HG03457 (cell line): ENCODE data around the gene BBS9.

Experiments used
- ATAC-seq: cut with Tn5 transposase; IDR thresholded peaks from one replicate; pipeline ENCODE4 v1.9.1; 2021; ENCODE audit warnings: moderate number of reproducible peaks; ENCODE audit not compliant: unreplicated experiment

Gene BBS9

DNA sequence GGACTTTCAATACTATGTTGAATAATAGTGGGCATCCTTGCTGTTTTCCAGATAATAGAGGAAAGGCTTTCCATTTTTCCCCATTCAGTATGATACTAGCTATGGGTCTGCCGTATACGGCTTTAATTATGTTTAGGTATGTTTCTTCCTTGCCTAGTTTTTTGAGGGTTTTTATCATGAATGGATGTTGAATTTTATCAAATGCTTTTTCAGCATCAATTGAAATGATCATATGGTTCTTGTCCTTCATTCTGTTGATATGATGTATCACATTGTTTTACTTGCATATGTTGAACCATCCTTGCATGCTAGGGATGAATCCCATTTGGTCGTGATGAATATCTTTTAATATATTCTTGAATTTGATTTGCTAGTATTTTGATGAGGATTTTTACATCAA, 11.0 kb upstream of the BBS9 start:
- no peak for ATAC-seq

DNA sequence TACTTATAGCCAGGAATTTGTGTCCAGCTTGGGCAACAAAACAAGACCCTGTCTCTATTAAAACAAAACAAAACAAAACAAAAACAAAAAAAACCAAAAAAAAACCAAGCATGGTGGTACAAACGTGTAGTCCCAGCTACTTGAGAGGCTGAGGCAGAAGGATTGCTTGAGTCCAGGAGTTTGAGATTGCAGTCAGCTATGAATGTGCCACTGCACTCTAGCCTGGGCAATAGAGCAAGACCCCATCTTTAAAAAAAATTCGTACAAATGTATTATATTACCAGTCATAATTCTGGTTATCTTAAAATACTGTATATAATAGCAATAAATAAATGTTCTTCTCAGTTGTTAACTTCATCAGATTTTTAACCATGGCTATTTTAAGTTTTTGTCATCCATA, 2.3 kb upstream of the BBS9 start:
- no peak for ATAC-seq

DNA sequence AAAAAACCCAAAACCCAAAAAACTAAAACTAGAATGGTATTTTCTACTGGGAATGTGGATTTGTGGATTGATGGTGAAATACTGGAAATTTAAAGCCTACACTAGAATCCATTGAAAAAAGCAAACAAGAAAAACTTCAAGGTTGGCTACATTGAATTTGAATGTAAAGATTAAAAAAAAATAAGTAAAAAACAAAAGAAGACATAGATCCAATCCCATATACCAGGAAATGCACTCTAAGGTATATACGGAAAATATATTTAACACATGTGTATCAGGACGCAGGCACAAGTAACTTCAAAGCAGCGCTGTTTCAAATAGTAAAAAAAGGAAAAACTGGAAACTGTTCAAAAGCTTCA, 754 bp upstream of the BBS9 start:
- ATAC-seq, result no peak

DNA sequence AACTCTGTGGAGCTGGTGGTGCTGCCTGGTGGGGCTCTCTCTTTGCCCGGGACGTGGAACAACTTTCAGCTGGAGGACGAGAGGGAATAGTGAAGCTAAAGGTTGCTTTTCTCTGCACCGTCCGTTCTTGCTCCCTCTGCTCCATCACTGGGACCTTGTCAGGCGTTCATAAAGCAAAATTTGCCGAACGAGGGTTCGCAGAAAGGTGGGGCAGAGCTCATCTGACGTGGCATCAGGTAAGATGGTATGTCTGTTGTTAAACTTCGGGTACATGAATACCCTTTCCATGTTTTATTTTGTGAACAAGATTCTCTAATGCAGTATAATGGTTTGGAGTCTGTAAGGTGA, 416 bp downstream of the BBS9 start:
- ATAC-seq, result no peak

DNA sequence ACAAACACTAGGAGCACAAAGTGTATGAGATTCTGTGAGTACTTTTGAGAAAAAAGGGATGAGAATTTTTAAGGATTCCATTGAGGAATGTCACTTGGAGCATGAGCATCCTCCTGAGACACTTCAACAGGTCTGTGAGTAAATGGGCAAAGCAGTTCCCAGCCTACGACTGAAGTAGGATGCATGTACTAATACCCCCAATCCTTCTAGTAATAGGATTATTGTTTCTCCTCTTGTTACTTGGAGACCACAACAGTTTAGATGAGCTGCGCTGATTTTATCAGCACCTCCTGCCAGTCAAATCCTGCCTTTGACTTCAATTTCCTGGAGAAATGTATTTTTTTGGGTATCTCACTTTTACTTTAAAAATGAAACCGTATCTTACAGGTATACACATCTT, 820 bp downstream of the BBS9 start:
- ATAC-seq, result no peak

DNA sequence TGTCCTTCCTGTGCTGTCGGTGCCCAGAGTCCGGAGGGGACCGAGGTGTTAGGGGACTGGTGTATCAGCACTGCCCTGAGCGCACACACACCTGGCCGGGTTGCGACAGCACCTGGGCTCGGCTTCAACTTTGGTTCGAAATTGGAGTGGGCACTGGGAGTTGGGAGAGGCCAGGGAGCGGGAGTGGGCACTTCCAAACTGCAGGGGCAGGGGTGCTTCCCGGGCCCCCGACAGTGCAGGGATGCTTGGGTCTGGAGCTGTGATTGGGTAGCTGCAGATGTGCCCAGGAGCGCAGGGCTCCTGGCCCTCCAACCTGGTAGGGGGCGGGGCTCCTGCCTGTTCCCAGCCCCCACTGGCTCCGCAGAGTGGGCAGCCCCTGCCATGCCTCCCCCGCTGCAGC, 7.7 kb downstream of the BBS9 start:
- ATAC-seq, result no peak

DNA sequence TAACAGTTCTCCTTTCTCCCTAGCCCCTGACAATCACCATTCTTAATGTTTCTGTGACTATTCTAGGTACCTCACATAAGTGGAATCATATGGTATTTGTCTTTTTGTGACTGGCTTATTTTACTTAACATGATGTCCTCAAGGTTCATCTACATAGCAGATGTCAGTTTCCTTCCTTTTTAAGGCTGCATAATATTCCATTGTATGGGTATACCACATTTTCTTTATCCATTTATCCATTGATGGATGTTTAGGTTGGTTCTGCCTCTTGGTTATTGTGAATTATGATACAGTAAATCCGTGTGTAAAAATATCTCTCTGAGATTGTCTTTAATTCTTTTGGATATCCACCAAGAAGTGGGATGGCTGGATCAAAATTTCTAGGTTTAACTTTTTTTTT, 13.2 kb downstream of the BBS9 start:
- no peak for ATAC-seq

DNA sequence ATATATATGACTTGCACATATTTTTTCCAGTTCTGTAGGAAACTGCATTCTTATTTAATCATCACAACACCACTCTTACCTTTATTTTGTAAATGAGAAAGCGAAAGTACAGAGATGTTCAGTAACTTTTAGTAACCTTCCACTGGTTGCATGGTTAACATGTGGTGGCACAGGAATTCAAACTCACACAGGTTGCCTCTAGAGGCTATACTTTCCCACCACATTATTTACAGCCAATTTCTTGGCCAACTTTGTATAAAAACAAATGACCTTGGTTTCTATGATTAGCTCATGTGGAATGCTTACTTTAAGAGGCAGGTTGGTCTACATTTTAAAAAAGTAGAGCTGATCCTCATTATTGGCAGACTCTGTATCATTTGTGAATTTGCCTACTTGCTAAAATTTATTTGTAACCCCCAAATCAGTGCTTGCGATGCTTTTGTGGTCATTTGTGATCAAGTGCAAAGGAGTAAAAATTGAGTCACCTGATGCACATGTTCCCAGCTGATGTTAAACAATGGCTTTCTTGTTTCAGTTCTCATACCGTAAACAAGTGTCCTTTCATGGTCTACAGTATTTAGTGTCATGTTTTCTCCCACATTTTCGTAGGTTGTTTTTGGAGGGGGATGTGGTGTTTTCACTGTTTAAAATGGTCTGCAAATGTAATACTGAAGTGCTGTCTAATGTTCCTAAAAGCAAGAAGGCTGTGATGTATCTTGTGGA, 14.8 kb downstream of the BBS9 start:
- no peak for ATAC-seq

DNA sequence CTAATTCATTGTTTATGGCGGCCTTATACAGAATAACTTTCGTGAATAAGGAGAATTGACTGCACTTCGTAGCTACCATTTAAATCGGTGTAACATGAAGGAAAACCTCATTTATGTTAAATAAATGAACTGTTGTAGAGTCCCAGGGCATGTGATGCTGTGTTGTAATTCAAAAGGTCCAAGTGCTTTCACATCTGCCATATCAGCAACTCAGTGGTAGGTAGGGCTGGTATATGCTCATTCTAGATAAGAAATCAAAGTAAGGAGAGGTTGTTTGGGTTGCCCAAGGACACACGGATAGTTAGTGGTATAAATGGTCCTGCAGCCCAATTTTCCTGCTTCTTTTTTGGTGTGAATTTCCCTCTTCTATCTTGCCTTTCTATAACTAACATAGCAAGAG, 15.8 kb downstream of the BBS9 start:
- ATAC-seq, result no peak

DNA sequence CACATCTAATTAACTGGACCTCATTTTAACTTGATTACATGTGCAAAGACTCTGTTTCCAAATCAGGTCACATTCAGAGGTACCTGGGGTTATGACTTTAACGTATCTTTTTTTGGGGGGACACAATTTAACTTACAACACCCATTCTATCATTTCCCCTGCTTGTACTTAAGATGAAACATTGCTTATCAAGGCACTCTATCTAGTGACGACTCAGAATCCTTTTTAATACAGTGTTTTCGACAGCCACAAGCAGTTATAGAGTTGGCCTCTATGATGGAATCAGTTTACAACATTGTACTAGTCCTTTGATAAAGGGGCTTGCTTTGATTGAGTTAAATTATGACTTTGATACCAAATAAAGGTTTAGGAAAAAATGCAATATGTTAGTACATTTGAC, 22.7 kb downstream of the BBS9 start:
- no peak for ATAC-seq

DNA sequence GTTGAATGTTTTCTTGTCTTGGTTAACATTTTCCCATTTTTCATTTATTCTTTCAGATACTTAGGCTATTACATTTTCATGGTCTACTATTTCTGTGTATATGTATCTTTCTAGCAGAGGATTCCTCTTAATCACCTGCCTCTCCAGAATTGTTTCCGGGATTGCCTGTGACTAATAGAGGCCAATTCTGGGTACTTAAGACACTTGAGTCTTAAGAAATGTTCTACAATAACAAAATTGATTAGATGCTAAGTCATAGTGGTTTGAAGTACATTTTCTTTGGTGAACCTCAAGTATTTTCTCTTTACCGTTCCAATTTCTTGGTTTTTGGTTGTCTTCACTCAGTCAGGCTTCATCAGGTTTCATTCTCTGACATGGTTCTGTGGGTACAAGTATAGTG, 26.4 kb downstream of the BBS9 start:
- no peak for ATAC-seq

DNA sequence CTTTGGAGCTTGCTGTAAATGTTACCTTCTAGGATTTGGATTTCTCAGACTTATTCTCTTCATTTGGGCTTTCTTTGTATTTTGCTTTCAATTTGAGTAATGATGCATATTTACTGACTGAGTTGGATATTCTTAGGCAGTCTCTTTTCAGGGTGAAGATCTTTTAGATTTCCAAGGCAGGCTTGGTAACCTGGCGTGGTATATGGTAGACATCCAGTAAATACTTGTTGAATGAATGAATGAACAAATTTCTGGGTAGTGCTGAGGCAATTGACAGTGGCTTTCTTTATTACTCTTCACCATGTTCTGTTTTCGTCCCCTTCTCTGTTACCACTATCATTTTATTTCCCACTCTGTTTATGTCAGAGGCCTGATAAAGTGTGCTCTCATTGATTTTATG, 27.1 kb downstream of the BBS9 start:
- ATAC-seq, result no peak

DNA sequence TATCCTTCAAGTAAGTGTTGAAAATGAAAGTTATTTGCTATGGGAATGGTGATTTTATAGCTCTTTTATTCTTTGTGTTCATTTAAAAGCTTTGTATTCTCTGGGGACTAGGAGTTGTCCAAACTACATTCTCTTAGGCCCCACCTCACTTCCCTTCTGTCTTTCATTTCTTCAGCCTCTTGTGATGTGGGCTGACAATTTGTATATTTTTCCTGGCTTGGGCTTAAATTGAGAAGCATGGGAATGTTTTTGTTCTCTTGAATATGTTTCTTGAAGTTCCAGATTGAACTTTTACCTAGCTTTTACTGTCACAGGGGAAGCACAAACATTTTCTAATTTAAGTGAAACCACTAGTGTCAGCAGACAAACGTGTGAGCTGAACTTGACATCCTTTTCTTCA, 27.9 kb downstream of the BBS9 start:
- ATAC-seq, result no peak

DNA sequence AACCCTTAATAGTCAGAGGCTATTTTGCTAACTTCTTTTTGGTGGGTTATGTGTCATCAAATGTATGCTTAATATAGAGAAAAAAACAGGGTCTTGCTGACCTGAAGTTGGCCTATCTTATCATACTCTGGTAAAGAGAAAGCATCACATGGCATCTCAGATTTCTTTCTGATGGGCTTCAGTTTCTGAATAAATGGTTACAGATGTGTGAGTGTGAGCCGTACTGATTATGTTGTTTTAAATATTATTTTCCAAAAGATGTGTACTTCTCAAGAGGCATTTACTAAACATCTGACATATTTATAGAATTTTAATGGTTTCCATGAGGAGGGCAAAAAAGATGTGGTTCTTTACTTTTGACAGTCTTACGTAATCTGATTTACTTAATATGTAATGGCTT, 28.4 kb downstream of the BBS9 start:
- no peak for ATAC-seq

DNA sequence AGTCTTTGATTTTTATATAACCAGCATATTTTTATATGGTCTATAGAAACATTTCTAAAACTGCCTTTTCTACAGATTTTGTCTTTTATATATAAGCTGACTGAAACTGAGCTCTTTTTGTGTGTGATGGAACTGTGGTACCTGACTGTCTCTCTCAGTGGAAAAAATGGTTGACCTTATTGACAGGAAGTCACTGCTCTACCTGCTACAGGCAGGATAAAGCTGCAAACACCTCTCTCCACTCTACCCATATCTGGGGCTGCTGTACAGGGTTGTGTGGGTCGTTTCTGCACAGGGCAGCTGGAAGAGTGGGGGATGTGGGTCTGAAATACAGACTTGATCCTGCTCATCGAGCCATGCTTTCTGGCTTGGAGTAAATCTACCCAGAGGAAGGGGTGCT, 48.5 kb downstream of the BBS9 start:
- ATAC-seq, result no peak

DNA sequence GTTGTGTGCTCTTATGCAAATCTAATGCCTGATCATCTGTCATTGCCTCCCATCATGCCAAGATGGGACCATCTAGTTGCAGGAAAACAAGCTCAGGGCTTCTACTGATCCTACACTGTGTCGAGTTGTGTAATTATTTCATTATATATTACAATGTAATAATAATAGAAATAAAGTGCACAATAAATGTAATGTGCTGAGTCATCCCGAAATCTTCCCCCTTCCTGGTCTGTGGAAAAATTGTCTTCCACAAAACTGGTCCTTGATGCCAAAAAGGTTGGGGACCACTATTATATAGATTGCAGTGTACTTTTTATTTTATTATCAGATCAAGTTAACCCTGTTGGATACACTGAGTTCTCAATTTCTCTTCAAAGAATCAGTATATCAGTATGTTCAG, 50.2 kb downstream of the BBS9 start:
- ATAC-seq, result no peak

DNA sequence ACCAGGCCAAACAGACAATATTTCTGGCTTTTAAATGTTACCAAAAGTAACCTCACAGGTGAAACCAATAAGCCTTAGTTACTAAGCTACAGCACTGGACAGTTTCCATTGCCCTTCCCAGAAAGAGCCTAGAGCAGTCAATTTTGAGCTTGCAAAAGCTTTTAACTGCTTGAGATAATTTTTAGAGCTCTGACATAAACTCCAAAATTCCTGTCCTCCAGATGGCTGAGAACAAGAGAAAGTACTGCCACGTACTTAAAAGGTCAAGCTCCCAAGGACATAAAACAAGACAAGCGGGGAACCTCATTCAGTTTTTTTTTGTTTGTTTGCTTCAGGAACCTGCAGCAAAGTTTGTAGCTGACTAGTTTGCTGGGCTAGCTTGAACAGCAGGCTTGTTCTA, 54.1 kb downstream of the BBS9 start:
- no peak for ATAC-seq

DNA sequence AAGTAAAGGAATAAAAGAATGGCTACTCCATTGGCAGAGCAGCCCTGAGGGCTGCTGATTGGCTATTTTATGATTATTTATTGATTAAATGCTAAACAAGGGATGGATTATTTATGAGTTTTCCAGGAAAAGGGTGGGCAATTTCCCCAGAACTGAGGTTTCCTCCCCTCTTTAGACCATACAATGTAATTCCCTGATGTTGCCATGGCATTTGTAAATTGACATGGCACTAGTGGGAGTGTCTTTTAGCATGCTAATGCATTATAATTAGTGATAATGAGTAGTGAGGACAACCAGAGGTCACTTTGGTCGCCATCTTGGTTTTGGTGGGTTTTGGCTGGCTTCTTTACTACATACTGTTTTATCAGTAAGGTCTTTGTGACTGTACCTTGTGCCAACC, 55.5 kb downstream of the BBS9 start:
- no peak for ATAC-seq

DNA sequence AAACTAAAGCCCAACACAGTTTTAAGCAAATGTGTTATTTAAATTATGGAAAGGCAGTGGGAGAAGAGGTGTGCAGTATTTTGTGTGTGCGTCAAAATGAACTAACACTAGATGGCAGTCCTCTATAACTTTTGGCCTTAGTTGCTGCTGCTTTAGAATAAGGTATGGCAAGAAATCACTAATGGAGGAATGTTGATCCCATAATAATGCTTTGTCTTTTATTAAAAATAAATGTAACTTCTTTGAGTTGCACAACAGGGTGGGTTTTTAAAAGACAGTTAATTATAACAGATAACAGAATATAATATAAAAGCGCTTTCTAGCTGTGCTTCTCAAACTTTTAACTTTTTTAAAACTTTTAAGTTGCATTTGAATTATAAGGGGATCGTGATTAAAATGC, 56.4 kb downstream of the BBS9 start:
- peak; percentile 61 for ATAC-seq

DNA sequence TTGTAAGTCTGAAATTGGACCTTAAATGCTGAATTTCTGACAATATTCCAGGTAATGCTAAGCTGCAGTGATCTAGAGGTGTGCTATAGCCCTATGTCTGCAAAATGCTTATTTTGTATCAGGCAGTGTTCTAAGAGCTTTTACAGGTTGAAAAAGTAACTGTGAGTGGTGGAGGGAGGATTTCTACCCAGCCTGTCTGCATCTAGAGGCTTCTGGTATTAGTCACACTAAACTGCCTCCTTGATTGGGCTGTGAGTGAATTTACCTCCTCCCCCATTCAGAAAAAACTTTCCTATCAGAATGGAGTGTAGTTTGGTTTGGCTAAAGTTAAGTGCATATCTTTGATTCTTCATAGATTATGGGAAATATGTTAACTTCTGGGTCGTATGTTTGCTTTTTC, 56.8 kb downstream of the BBS9 start:
- no peak for ATAC-seq

DNA sequence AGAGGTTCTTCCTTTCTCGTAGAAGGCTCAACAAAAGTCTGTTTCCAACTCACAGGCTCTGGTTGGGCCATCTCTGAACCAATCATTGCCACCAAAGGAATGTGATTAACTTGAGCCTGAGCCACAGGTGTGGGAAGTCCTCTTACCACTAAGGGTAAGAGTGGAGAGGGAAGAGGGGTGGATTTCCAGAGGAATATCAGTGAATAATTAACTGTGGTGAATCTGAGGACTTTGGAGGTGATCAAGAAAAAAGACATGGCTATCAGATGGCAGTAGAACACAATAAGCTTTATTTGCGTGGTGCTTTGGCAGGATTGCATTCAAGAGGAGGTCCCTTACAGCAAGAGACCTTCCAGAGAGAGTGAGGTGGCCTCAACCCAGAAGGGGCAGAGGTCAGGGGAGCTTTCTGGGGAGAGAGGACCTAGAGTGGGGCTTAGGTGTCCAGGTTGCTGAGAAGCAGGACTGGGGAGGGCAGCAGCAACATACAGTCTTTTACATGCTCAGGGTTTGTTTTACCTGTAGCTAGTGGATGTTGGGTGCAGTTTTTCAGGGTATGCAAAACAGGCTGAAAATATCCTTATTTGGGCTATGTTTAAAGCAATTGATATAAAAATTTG, 61.4 kb downstream of the BBS9 start:
- no peak for ATAC-seq

DNA sequence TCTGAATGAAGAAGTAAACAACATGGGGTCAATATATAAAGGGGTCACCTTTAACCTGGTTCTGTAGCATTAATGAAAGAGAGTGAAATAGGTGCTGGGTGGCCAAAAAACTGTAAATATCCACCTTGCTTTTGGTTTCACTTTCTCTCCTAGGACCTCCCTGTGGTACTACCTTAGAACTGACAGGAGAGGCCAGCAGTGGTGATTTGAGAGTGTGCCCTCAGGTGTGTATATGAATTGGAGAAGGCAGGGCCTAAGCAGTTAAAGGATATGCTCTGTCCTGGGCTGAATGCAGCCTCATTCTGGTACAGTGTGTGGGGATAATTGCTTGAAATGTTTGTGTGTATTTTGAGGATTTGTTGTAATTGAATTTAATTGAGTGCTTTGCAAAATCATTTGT, 62.0 kb downstream of the BBS9 start:
- peak; percentile 75 for ATAC-seq

DNA sequence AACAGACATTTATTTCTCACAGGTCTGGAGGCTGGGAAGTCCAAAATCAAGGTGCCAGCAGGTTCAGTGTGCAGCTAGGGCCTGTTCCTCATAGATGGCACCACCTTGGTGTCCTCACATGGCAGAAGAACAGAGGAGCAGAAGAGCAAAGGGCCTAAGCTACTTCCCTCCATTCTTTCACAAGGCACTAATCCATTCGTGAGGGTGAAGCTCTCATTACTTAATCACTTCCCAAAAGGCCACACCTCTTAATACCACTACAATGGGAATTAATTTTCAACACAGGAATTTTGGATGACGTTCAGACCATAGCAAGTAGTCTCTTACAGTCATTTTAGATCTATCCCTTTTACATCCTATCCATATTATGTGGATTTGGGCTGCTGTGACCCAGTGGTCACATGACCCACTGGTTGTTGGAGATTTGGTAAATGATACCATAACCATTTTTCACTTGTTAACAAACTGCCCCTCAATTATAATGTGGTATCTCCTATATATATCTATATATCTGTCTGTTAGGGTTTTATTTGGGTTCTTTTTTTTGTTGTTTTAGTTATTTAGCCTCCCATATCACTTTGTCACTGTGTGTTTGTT, 63.4 kb downstream of the BBS9 start:
- ATAC-seq, result no peak
